Germinal center (tissue), 1 donor: ENCODE data around the gene CETP.

Experiments
- DNase-seq: peaks from one replicate; pipeline ENCODE4 v3.0.0; 2012; ENCODE audit warnings: mixed read lengths, low spot score

The CETP gene

DNA sequence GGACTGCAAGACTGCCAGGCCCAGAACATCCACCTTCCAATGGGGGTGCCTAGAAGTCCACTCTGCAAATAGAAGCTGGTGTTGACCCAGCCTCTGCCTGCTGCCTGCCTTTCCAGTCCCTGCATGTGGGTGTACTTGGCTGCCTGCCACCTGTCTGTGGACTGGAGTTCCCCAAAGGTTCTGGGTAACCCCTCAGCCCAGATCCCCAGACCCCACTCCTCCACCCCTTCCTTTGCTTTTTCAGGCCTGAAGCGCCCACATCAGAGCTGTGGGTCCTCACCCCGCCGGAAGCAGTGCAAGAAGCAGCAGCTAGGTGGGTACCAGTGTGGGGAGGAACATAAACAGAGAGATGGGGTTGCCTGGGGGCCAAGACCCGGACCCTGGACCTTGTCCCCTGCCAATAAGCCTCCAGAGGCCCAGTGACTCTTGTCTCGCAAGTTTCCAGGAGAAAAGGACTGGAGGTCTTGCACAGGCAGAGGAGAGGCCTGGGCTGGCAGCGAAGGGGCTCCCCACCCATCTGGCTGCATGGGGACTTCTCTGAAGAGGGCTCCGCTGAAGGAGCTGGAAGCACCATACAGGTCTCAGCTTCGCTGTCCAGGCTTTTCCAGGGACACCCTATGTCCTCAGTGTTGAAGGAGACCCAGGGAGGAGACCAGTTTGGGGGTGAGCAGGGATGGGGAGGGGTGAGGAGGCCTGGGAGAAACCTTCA is 61.9 kb downstream of the CETP start:
- DNase-seq = no peak

DNA sequence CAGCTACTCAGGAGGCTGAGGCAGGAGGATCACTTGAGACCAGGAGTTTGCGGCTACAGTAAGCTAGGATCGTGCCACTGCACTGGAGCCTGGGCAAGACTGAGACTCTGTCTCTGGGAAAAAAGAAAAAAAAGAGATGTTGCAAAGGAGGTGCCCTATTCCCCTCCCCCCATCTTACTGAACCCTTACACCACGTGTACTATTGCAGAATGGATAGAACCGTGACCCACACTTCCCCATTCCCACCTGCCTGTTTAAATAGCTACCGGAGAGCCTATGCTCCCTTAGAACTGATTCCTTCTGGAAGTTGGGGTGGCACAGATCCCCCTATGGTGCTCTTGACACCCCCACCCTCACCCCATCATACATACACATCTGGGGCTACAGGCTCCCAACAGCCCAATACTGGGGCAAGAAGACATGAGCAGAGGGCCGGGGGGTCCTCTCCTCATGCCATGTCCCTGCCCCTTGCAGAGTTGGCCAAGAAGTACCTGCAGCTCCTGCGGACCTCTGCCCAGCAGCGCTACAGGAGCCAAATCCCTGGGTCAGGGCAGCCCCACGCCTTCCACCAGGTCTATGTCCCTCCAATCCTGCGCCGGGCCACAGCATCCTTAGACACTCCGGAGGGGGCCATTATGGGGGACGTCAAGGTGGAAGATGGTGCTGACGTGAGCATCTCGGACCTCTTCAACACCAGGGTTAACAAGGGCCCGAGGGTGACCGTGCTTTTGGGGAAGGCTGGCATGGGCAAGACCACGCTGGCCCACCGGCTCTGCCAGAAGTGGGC is 63.3 kb downstream of the CETP start:
- no peak for DNase-seq

DNA sequence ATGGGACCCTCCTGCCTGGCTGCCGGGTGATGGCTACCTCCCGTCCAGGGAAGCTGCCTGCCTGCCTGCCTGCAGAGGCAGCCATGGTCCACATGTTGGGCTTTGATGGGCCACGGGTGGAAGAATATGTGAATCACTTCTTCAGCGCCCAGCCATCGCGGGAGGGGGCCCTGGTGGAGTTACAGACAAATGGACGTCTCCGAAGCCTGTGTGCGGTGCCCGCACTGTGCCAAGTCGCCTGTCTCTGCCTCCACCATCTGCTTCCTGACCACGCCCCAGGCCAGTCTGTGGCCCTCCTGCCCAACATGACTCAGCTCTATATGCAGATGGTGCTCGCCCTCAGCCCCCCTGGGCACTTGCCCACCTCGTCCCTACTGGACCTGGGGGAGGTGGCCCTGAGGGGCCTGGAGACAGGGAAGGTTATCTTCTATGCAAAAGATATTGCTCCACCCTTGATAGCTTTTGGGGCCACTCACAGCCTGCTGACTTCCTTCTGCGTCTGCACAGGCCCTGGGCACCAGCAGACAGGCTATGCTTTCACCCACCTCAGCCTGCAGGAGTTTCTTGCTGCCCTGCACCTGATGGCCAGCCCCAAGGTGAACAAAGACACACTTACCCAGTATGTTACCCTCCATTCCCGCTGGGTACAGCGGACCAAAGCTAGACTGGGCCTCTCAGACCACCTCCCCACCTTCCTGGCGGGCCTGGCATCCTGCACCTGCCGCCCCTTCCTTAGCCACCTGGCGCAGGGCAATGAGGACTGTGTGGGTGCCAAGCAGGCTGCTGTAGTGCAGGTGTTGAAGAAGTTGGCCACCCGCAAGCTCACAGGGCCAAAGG is 64.4 kb downstream of the CETP start:
- no peak for DNase-seq

DNA sequence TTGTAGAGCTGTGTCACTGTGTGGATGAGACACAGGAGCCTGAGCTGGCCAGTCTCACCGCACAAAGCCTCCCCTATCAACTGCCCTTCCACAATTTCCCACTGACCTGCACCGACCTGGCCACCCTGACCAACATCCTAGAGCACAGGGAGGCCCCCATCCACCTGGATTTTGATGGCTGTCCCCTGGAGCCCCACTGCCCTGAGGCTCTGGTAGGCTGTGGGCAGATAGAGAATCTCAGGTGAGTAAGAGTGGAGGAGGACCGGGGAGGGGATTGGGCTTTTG is 65.0 kb downstream of the CETP start:
- DNase-seq = no peak

DNA sequence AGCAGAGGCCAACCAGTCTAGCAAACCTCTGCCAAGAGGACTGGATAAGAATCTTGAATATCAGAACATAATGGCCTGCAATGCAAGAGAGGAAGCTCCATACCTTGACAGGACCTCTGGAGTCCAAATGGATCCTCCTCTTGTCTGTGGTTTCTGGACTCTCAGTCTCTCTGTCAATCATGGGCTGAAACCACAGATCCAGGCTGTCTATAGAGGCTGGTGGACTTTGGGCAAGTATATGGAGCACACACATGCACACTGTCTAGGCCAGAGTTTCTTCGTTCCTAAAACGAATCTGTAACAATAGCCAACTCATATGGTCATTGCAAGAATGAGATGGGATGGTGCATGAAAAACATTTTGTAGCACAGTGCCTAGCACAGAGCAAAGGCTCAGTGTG is 65.3 kb downstream of the CETP start:
- no peak for DNase-seq

DNA sequence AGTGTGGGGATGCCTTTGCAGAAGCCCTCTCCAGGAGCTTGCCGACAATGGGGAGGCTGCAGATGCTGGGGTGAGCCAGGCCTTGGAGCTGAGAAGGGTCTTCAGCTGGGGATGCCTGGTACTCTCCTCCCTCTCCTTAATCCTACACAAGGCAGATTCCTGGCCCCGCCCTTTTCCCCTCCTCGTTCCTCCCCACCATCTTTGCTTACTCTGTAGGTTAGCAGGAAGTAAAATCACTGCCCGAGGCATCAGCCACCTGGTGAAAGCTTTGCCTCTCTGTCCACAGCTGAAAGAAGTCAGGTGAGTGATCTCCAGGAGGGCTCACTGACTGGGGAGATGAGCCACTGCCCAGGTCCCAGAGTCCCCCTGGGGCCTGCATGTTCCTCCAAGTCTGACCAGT is 66.3 kb downstream of the CETP start:
- no peak for DNase-seq

DNA sequence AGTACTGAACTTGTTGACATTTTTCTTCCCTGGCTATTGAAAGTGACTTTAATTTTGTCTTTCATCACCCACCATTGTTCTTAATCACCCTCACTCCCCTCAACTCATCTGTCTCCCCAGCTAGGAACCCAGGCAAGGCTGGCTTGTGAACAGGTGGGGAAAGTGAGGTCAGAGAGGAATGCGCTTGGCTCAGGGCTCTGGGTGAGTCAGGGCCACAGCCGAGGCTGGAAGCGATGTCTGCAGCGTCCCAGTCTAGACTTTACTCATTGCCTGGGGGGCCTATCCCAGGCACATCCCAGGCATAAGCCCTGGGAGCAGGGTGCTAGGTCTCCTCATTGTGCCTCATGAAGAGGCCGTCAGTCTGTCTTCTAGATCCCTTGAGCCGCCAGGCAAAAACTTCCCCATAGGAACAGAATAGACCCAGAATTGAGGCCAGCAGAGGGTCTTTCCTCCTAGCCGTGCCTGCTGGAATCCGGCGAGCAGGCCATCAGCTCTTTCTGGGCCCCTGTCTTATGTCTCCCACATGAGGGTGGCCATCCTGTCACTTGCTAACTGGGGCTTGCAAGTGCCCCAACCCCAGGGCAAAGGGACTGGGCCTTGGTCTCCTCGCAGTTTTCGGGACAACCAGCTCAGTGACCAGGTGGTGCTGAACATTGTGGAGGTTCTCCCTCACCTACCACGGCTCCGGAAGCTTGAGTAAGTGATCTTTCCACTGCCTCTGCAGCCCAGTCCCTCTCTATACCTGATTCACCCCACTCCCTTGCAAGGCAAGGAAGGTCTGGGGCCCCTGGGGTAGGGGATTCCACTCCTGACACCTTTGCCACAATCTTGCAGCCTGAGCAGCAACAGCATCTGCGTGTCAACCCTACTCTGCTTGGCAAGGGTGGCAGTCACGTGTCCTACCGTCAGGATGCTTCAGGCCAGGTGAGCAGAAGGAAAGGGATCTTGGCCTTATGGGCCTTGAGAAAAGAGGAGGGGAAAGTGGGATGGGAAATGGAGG is 67.7 kb downstream of the CETP start:
- DNase-seq = no peak

DNA sequence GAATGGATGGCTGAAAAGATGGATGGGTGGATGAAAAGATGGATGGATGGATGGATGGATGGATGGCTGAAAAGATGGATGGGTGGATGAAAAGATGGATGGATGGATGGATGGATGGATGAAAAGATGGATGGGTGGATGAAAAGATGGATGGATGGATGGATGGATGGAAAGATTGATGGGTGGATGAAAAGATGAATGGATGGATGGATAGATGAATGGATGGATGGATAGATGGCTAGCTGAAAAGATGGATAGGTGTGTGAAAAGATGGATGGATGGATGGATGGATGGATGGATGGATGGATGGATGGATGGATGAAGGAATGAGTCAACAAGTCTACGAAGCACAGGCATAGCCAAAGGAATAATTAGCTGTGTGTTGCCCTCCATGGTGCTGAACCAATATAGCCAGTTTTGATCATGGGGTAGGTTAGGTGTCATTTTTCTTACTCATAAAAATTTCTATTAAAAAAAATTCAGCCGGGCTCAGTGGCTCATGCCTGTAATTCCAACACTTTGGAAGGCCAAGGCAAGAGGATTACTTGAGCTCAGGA is 68.7 kb downstream of the CETP start:
- DNase-seq = no peak

DNA sequence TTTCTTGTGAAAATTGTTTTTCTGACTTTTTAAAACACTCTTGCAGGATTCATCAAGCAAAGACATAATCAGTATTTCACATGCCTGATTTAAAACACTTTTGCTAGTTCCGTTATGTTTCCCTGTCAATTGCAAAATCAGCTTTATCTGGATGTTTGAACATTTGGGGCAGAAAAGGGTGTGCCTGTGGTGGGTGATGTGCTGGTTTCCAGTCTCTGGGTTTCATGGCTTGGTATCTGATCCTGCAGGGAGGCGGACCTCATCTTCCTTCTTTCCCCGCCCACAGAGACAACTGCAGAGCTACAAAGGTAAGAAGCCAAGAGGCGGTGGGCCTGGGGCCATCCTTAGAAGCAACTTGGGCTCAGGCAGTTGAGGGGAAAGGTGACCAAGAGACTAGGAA is 69.4 kb downstream of the CETP start:
- DNase-seq = no peak

DNA sequence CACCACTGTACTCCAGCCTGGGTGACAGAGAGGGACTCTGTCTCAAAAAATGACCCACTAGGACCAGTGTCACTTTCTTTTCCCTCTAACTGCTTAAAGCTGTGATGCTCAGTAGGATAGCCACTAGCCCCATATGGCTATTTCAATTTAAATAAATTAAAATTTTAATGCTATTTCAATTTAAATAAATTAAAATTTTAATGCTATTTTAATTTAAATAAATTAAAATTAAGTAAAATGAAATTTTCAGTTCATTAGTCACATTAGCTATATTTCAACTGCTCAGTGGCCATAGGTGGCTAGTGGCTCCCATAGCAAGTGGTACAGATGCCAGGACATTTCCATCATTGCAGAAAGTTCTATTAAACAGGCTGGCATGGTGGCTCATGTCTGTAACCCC is 70.6 kb downstream of the CETP start:
- DNase-seq = no peak

DNA sequence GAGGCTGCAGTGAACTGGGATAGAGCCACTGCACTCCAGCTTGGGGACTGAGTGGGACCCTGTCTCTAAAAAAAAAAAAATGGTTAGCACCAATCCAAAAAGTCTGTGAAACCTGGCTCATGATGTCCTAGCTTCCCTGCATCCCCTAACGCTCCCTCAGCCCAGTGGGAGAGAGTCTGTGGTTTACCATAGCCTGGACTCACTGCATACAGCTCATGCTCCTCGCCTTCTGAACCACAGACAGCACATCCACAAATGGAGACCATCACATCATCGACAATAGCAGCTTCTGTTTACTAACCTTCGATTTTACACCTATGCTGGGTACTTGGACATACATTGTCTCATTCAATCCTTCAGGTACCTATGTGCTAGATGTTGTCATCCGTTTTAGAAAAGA is 71.2 kb downstream of the CETP start:
- DNase-seq = no peak
